Lower lobe of right lung (tissue), 1 donor: Measurements from ENCODE around the gene RPF1. TPM values are rescaled to one million over a fixed set of nuclear protein-coding genes. Genes with fewer than 3 reads are reported as not detected.

ENCODE experiments used
- total RNA-seq: library from RNA; stranded (reverse); fragmentation: NEBNext Ultra II Directional; extraction: Animal tissue kit (Norgen Biotek cat#: 25700); gene quantifications from one replicate; pipeline ENCODE4 v1.2.1, GENCODE V29; 2021
- donor health status: DM: no; HTN: yes; CAD: no; lungs with severe emphysema.

RPF1 gene
- total RNA-seq, 1 donor from 2014 or later = 31.1 TPM

Other genes with a start within 250 kb of the RPF1 start
- 2.2 TPM for gene SAMD13, start 177.6 kb upstream of the RPF1 start, total RNA-seq
- 26.1 TPM for gene DNASE2B, start 80.8 kb upstream of the RPF1 start, total RNA-seq
- gene SPATA1, start 27.1 kb downstream of the RPF1 start, total RNA-seq = 2.5 TPM
- 119 TPM for gene GNG5, start 27.3 kb downstream of the RPF1 start, total RNA-seq
- 27.4 TPM for gene CTBS, start 95.2 kb downstream of the RPF1 start, total RNA-seq
- gene SSX2IP, start 211.2 kb downstream of the RPF1 start, total RNA-seq = 5.8 TPM